Stomach (tissue), 4 donors: ENCODE measurements around the gene CASS4.

Source experiments
- POLR2A ChIP-seq, 4 donors: fragments of 450-650 bp; IDR thresholded peaks; one replicate each; pipeline ENCODE4 v1.6.1; 2016; ENCODE audit warnings: antibody characterized with exemption in 4 of 4, control low read depth in 2 of 4, mild to moderate bottlenecking in 1 of 4, moderate library complexity in 1 of 4
- TF ChIP-seq, protein P1 (sequence below), 7 experiments: fragments of 450-650 bp in 4 of 7; fragments of 200-600 bp in 3 of 7; sonication (generic) in 3 of 7; IDR thresholded peaks; one replicate each; pipeline ENCODE4 v1.5.1; 2016 to 2019; ENCODE audit warnings: antibody characterized with exemption in 7 of 7, control low read depth in 2 of 7, mild to moderate bottlenecking in 1 of 7

GRCh38 chr20:56393653-56394052, 18.4 kb upstream of the CASS4 start:
- no peak for TF ChIP-seq POLR2A (IDR thresholded peaks at IDR 0.05)
- TF ChIP-seq, protein P1, sequence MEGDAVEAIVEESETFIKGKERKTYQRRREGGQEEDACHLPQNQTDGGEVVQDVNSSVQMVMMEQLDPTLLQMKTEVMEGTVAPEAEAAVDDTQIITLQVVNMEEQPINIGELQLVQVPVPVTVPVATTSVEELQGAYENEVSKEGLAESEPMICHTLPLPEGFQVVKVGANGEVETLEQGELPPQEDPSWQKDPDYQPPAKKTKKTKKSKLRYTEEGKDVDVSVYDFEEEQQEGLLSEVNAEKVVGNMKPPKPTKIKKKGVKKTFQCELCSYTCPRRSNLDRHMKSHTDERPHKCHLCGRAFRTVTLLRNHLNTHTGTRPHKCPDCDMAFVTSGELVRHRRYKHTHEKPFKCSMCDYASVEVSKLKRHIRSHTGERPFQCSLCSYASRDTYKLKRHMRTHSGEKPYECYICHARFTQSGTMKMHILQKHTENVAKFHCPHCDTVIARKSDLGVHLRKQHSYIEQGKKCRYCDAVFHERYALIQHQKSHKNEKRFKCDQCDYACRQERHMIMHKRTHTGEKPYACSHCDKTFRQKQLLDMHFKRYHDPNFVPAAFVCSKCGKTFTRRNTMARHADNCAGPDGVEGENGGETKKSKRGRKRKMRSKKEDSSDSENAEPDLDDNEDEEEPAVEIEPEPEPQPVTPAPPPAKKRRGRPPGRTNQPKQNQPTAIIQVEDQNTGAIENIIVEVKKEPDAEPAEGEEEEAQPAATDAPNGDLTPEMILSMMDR (IDR thresholded peaks at IDR 0.05), result no peak
